GM12875 (cell line): ENCODE data around the gene TSHZ2.

Experiments
- H3K4me3 ChIP-seq: one replicate; pipeline ENCODE4 v1.5.1; 2011; ENCODE audit warnings: low read depth, low read length, control low read depth
- TF ChIP-seq, protein P1 (sequence below): IDR thresholded peaks from 2 replicates; pipeline ENCODE4 v1.5.1; 2011; ENCODE audit warnings: low read depth, mild to moderate bottlenecking, control low read depth, inconsistent platforms, low read length, moderate library complexity, borderline replicate concordance; ENCODE audit not compliant: insufficient read depth

The TSHZ2 gene

DNA sequence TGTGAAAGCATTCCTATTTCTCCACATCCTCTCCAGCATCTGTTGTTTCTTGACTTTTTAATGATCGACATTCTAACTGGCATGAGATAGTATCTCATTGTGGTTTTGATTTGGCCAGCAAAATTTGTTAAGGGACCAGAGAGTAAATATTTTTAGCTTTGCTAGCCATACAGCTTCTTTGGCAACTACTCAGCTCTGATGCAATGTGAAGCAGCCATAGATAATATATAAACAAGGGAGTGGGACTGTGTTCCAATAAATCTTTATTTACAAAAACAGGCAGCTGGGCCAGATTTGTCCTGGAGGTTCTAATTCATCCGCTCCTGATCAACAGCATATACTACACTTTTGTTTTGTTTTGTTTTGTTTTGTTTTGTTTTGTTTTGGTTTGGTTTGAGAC is 418.6 kb downstream of the TSHZ2 start:
- no peak overlapping the region for H3K4me3 ChIP-seq
- TF ChIP-seq, protein P1, sequence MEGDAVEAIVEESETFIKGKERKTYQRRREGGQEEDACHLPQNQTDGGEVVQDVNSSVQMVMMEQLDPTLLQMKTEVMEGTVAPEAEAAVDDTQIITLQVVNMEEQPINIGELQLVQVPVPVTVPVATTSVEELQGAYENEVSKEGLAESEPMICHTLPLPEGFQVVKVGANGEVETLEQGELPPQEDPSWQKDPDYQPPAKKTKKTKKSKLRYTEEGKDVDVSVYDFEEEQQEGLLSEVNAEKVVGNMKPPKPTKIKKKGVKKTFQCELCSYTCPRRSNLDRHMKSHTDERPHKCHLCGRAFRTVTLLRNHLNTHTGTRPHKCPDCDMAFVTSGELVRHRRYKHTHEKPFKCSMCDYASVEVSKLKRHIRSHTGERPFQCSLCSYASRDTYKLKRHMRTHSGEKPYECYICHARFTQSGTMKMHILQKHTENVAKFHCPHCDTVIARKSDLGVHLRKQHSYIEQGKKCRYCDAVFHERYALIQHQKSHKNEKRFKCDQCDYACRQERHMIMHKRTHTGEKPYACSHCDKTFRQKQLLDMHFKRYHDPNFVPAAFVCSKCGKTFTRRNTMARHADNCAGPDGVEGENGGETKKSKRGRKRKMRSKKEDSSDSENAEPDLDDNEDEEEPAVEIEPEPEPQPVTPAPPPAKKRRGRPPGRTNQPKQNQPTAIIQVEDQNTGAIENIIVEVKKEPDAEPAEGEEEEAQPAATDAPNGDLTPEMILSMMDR = no peak

DNA sequence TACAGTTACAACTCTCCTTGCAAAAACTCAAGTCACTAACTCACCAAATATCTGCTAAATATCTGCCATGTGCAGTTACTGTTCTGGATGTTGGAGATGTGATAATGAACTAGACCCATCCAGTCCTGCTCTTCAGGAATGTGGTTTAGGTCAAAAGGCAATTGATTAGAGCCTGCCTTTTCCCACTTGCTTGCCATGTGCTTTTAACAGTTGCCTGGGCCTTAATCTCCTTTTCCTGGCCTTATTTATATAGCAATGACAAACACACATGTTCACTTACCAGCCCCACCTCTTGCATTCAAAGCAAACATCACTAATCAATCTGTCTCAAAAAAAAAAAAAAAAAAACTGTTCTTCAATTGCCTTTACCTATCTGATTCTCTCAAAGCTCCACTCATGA is 422.3 kb downstream of the TSHZ2 start:
- no peak overlapping the region for H3K4me3 ChIP-seq
- TF ChIP-seq, protein P1 = no peak

DNA sequence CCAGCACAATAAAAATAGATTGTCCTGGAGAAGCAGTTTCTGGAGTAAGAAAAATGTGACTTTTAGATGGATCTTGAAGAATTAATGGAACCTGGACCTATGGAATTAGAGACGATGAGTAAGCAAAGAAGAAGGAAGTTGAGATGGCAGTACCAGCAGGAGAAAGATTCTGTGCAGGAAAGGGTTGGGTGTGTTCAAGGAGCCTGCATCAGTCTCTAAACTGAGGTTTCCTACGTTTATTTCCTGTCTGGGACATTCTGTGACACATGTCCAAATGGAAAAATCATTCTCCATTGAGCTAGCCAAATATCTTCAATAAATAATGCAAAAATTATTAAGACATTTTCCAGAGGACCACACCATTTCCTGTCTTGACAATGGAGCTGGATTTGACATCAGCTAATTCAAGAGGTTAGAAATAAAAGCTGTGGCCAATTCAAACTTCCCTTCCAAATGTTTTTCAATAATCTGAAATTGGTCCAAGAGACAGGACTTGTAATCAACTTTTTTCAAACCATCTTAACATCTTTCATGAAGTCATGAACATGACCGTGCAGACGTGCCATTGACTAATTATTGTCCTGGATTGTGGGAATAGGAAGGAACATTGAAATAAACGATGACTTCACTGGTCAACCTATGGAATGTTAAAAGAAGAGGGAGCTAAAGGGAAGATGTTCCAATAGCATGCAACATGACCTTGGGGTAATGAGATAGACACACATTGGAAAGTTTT is 423.2 kb downstream of the TSHZ2 start:
- TF ChIP-seq, protein P1 = no peak
- H3K4me3 ChIP-seq = no peak overlapping the region

DNA sequence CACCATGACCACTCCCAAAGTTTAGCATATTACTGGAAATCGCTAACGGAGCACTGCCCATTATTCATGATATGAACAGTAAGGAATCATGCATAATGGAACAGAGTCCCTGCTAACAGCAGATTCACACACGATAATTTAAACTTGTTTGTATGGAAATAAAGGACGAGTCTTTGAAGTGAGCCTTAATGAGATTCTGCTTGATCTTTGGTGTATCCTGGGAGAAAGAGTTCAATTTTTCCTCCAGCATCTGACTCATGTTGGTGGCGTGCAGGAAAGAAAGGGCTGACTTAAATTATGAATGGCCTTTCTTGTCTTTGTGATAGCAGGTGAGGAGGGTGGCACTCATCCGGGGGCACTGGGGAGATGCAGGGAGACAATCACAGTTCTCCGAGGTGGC is 426.9 kb downstream of the TSHZ2 start:
- H3K4me3 ChIP-seq = no peak overlapping the region
- TF ChIP-seq, protein P1 = no peak

DNA sequence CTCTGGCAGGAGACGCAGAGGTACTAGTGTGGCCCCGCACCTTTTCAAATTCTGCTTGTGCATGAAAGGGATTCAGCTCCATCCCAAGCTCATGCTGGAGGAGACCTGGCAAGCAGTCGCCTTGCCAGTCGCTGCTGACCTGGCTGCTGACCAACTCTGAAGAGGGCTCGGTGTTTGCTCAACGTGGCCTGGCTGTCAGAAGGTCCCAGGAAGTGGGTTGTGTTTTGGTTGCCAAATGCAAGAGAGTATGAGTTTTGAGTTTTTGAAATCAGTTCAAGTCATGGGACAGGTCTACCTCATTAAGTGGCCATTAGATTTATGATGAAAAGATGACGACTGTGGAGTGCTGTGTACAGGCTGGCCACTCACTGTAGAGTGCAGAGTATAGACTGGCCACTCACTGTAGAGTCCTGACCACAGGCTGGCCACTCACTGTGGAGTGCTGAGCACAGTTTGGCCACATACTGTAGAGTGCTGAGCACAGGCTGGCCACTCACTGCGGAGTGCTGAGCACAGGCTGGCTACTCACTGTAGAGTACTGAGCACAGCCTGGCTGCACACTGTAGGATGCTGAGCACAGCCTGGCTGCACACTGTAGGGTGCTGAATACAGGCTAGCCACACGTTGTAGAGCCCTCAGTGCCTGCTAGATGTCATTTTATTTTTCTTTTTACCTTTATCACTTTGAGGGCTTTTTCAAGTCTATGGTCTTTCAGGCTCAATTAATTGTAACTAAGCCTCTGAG is 427.6 kb downstream of the TSHZ2 start:
- TF ChIP-seq, protein P1 = no peak
- H3K4me3 ChIP-seq = no peak overlapping the region

DNA sequence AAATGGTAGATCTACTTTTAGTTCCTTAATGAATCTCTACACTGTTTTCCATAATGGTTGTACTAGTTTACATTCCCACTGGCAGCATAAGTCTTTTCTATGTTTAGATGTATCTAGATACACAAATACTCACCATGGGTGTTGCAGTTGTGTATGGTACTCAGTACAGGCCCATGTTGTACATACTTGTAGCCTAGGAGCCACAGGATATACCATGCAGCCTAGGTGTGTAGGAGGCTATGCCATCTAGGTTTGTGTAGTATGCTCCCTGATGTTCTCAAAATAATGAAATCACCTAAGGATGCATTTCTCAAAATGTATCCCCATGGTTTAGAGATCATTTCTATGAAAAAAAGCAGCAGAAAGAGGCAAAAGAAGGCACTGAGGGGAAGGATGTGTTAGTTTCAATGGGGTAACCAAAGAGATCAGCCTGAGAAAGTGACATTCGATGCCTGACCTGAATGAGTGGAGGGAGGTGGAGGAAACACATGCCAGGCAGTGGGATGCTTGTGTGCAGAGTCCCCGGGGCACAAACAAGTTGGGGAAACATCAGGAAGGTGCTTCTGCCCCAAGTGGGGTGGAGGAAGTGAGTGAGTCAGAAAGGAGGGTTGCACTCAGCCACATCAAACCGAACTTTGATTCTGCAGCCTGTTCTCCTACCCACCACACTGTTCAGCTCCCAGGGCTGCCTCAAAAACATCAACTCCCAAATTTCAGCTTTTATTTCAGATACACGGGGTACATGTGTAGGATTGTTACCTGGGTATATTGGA is 430.3 kb downstream of the TSHZ2 start:
- H3K4me3 ChIP-seq = no peak overlapping the region
- TF ChIP-seq, protein P1 = no peak
